NCI-H82 treated with DMSO at 0.1 percent for 48 hours (cell line): Measurements from ENCODE around the gene PTPRQ.

Experiments used
- DNase-seq: peaks from one replicate; lab custom pipeline; 2025; ENCODE audit not compliant: unreplicated experiment; lab: John Stamatoyannopoulos, UW

The PTPRQ gene

DNA sequence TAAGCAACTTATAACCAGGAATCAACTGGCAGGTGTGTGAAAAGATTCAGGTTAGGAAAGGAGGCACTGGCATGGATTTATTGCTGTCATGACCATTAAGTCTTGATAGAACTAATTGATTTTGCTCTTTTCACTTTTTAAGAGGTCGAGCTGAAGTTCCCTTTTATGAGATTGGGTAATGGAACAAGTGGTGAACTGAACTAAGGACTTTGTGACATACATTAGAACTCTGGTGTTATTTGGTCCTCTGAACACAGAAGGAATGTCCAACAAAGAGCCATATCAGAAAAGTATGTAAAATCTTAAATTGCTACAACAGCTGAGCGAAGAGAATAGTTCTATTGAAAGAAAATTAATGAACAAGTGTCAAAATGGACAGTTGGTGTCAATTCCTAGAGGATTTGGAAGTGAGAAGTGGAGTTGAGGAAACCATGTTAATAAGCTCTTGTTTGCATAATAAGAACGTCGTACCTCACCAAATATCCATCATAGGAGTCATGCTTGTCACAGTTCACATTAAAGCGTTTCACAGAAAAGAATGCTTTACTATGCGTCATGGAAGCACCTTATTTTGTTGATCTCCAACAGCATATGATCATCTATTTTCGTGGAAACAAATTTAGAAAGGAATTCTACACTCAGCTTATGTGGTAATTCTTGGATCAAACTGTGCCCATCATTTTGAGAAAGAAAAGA is 255.0 kb downstream of the PTPRQ start:
- DNase-seq = no peak

DNA sequence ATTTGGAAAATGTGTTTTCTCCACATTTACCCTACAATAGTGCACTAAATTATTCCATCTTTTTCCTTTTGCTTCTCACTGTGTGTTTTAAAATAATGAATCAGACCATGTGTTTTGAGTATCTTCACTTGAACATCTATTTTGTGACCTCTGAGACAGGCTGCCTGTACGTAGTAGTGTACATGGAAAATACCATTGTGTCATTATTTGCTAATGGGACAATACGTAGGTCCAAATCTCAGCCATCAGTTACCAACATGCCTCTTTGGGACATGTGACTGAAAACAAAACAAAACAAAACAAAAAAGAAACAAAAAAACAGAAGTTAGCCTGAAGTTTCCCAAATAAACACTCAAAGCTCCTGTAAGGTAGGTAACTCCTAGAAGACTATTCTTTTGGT is 256.3 kb downstream of the PTPRQ start:
- no peak for DNase-seq

DNA sequence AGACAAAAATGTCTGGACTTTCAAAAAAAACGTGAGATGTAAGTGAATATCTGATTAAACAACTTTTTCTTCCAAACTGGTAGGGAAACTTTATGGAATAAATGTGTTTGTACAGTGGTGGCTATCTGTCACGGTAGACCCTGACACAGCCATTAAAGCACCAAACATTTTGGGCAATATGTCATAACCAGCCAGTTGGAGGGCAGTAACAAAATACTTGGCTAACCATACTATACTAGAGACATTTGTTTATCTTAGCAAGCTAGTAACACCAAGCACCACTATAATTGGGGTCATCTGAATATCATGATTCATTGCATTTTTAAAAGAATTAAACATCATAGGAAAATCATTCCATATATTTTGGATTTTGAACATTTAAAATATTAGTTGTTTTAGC is 257.4 kb downstream of the PTPRQ start:
- no peak for DNase-seq

DNA sequence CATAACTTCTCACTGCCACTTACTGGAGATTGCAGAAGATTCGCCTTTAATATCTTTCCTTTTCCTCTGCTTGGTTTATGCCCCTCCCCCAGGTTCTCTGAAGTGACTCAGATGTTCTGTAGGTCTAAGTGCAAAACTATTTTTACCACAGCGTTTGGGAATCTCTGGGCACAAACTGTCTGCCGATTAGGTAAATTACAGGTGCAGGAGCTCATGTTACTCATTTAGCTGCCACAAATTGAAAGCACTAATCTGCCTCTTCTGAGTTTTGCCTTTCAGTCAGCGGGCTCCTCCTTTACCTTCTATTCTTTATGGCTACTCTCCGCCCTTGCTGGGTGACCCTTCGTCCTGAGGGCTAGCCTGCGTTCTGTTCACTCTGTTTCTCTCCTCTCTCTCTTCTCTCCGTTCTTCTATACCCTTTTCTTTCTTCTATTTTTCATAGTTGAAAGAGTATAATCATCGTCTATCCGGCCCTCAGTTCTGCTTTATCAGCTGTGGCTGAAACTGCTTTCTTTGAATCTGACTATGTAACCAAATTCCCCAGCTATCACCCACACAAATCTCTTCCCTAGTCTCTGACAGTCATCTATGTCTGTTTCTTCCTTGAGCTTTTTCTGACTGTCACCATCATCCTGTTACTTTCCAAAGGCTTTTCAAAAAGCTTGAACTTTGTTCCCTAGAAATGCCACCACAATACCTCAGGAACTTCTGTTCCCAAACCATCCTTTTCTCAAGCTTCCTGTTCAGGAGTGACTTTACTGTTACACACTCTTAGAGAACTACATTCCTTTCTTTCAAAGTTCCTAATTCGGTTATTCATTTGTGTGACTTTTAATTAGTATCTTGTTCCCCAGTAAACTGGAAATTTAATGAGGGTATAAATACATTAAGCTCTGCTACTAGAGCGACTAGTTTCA is 259.1 kb downstream of the PTPRQ start:
- DNase-seq = no peak

DNA sequence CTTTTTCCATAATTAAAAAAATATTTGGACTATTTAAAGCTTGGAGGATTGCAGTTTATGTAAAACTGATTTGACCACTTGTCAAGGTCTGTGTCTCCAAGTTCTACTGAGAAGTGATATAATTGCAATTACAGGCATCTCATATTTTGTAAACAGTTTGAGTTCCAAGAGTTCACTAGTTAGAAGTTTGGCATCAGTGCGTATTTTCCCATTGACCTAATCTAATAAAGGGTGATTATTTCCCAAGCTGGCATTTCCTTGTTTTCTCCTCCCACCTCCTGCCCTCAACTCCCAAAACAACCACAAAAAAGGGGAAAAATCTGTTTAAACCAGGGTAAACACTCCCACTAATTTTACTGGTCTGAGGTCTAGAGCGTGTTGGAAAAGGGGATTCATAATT is 260.4 kb downstream of the PTPRQ start:
- DNase-seq = no peak

DNA sequence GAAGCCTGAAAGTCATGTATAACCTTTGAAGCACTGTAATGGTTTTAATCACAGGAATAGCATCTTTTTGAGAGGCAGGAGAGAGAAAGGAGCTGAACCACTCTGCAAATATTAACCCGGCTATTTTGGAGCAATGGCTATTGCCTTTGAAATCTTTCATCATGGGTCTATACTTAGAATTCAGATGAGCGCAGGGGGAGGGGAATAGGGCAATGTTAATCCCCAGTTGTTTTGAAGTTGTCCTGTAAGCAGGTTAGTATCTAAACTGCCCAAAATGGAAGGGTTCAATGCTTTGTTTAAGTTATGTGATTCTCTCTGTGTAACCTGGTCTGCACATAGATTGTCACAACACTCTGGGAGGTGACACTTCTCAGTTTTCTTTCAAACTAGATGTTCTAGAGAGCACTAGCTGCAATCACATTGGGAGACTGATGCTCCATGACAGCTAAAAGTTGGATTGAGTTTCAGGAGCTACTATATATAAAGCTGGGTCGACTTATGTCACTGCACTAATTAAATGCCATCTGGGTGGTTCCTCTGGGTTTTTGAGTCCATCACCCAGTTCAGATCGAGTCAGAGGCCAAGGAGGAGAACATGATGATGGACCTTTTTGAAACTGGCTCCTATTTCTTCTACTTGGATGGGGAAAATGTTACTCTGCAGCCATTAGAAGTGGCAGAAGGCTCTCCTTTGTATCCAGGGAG is 263.2 kb downstream of the PTPRQ start, which contains the start of gene MYF6:
TSS of gene MYF6 (plus strand) at position 509 of the 704 bp plus-strand sequence. CDS start at position 595, 86 bp downstream.
- DNase-seq = no peak

DNA sequence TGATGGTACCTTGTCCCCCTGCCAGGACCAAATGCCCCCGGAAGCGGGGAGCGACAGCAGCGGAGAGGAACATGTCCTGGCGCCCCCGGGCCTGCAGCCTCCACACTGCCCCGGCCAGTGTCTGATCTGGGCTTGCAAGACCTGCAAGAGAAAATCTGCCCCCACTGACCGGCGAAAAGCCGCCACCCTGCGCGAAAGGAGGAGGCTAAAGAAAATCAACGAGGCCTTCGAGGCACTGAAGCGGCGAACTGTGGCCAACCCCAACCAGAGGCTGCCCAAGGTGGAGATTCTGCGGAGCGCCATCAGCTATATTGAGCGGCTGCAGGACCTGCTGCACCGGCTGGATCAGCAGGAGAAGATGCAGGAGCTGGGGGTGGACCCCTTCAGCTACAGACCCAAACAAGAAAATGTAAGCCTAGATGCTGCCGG is 263.8 kb downstream of the PTPRQ start:
- no peak for DNase-seq

DNA sequence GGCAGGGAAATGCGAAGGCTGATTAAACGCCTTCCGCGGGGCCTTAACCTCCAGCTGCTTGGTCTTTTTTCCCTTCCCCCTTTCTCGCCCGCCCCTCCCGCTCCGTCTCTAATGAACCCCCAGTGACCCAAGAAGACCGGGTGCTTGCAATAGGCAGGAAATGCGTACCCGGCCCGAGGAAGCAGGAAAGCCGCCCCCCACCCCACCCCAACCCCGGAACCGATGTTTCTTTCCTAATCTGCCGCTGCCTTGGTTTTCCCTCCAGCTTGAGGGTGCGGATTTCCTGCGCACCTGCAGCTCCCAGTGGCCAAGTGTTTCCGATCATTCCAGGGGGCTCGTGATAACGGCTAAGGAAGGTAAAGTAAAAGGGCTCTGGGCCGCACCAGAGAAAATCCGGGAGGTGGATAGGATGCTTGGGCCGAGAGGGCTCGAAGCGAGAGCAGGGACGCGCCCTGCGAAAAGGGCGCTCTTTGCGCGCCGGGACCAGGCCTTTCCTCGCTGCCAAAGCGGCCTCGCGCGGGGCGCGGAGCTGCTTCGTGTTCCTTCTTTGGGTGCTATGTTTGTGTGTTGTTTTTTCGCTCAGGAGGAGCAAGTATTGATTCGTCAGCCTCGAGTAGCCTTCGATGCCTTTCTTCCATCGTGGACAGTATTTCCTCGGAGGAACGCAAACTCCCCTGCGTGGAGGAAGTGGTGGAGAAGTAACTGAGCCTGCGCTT is 264.4 kb downstream of the PTPRQ start:
- no peak for DNase-seq

DNA sequence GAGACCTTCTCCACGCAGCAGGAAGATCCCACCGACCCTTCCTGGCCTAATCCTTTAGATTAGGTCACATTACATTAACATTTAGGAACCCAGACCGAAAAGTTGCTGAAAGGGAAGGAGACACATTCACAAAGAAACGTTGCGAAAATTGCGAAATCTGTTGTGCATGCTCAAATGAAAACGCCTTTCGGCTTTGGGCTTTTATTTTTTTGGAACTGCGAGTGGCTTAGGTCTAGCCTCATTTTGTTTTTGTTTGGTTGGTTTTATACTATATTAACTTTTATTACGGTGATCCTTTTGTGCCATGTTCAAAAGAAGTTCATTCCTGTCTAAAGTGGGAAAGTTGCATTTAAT is 264.9 kb downstream of the PTPRQ start:
- no peak for DNase-seq

DNA sequence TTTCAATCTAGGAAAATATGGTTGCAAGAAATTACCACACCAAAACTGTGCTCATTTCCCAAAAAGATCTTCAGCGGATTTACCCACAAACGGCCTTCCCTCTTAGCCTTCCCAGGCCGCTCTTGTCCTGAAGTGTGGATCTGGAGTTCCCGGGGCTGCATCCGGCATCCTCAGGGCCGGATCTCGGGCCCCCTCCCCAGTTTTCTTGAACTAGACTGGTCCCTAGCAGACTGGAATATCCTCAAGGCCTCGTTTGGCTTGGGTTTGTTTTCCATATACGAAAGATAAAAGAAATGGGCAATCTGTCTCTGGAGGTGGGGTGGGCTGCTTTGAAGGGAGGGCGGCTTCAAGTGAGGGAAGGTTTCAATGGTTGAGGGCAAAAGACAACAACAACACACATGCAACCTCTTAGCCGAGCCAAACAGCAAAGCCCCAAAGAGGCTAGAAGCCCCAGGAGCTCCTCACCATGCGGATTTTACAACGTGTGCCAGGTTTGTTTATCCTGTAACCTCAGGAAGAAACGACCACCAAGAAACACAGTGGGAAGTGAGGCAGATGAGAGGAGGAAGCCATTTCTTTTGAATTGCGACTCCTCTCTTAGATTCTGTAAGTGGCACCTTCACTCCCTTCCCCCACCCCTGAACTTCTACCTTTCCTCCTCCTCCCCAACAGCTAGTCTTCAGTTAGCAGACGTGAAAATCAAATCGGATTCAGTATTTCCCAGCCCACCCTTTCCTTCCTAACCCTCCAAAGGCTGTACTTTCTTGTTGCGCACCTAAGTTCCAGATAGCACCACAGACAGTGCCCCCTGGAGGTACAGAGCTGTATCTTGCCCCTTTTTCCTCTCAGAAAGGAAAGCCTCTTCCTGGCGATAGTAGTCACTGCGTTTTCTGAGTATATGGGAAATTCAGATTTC is 266.0 kb downstream of the PTPRQ start:
- no peak for DNase-seq

DNA sequence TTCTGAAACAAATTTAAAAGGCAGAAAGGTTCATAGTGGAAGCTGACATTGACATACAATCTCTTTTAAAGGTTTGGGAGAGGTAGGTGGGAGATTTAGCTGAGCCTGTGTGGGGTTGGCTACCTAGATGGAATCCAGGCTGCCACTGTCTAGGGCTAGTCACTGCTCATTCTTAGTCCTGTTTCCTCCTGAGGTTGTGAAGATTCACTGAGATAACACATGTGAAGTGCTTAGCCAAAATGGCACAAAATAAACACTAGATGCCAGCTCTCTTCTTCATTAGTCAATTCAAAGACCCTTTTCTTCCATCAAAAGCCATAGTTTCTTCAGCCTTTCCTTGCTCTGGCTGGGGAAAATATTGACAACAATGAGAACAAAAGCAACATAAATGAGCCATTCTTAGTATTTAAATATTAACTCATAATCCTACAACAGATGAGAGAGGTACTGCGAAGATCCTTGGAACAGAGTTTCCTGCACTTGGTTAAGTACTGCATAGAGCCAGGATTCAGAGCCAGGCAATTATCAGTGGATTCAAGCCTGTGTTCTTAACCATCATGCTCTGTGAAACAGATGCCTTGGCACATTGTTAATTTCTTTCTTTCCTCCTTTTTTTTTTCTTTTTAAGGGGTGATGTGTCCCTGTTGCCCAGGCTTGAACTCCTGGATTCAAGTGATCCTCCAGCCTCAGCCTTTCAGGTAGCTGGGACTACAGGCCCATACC is 266.9 kb downstream of the PTPRQ start:
- no peak for DNase-seq

DNA sequence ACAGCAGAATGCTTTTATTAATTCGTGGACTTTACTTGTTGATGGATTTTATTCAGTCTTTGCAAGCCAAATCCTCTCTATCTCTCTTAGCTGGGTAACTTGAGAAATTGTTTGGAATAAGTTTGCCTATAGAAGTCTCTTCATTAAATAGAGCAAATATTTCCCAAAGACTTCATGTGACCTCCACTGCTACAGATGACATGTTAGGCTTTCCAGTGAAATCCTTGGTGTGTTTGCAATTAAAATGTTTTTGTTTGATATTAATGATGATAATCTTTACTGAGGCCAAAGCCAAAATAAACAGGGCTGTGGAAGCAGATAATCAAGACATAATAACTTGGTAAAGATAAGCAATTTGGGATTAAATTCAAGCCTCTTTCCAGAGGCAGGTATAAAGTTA is 267.8 kb downstream of the PTPRQ start:
- no peak for DNase-seq

DNA sequence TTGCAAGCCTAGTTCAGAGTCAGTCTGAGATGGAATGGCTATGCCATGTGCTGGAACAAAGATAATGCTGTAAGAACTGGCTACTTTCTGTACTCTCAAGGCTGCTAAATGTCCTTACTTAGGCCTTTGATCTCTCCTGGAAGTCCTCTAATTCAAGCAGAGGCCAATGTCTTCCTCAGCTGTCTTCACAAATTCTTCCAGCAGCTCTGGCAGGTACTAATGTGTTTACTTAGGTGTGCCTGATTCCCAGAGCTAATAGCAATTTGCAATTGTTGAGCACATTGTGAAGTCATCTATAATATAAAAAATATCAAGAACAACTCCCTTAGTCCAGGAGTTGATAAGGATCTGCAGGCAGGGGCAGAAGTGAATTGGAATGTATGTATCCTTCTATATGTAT is 268.8 kb downstream of the PTPRQ start:
- DNase-seq = no peak

DNA sequence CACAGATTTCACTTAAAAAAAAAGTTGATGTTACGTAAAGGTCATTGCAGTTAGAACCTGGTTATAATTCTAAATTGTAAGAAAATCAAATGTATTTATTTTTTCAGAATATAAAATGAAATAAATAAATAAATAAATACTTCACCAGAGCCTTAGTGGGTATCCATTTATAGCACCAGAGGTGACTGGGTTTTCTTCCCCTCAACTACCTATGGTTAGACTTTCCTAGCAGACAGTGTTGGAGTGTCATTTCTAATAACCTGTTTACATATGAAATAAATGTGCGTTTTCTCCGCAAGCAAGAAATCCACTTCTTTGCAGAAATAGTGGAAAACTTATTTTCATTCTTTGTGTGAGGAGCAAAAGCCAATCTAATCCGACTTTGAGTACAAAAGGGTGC is 269.4 kb downstream of the PTPRQ start:
- no peak for DNase-seq

DNA sequence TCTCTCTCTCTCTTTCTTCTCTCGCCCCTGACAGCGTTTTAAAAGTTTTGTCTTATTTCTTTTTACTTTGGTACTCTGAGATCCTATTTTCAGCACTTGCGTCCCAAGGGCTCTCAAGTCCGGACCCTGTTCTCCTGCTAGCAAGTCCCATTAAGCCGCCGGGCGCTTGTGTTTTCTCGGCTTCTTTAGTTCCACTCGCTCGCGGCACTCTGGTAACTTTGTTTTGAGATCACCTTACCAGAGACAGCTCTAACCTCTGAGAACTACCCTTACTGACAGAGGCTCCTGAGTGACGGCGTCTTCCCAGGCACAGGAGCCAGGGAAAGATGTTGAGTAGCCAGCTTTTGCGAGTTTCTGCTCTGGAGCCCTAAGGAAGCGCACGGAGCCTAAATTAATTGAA is 270.0 kb downstream of the PTPRQ start:
- no peak for DNase-seq

DNA sequence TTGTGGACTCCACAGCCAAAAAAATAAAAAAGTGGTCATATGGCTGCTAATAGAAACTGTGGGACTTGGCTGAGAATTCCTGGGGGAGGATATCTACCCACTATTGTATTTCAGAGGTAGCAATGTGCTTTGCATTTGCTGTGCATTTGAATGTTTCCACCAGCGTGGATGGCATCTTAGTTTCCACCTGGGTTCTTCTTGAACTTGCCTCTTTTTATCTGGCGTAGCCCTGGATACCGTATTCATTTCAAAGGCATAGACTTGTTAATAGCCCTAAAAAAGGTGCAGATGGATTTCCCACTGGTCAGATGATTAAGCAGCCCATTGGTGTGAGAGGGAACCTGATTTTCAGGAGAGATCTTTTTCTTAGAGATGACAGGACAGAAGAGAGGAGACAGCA is 270.8 kb downstream of the PTPRQ start:
- no peak for DNase-seq

DNA sequence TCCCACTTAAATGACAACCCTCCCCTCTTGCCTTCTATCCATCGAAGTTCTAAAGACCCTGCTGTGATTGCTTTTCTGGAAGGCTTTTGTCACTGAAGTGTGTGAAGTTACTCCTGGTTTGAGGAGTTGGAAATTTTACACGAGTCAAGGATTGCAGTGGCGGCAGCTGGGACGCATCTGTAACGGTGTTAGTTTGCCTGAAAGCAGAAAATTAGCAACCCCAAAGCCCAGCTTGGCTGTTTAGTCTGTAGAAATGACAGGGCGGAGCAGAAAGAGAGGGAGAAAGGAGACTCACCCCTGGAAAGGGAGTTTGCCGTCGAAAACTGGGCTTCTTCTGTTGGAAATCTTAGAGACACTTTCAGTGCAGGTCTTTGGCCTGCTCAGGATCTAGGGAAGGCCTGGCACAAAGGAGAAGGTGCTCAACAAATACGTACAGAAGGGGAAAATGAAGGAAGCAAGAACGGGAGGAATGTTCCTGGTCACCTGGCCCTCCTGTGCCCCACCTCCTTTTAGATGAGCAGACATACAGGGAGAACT is 271.7 kb downstream of the PTPRQ start:
- no peak for DNase-seq

DNA sequence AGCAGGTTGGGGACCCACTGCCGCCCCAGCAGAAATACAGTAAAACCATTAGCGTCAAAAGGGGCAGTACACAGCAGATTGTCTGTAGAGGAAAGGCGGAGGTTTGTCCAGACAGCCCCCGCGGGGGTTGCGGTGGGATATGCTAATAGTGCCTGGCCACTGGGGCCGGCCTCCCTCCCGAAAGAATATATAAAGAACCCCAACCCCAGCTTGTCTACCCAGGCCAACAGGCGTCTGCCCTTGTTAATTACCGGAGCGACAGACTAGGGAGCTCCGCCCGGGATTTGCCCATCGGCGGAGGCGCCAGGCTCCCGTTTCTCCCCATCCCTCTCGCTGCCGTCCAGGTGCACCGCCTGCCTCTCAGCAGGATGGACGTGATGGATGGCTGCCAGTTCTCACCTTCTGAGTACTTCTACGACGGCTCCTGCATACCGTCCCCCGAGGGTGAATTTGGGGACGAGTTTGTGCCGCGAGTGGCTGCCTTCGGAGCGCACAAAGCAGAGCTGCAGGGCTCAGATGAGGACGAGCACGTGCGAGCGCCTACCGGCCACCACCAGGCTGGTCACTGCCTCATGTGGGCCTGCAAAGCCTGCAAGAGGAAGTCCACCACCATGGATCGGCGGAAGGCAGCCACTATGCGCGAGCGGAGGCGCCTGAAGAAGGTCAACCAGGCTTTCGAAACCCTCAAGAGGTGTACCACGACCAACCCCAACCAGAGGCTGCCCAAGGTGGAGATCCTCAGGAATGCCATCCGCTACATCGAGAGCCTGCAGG is 272.8 kb downstream of the PTPRQ start, which contains the start of gene MYF5:
TSS of gene MYF5 (plus strand) at position 217 of the 774 bp plus-strand sequence. CDS start at position 369, 152 bp downstream.
- DNase-seq = no peak
